Endothelial cell of umbilical vein (primary cell): ENCODE data around the gene CHTOP. TPM values are rescaled to one million over a fixed set of nuclear protein-coding genes. Genes with fewer than 3 reads are reported as not detected.

Experiments used
- BruUV-seq: library from RNA; stranded (reverse); fragments of 400-500 nt; replicated peaks from 2 replicates; lab custom pipeline; 2021; lab: Mats Ljungman, UMichigan
- CTCF ChIA-PET: fragments of 300-600, 350-600 bp; sonication (Branson Sonifier 250); formaldehyde crosslinking; loops from one replicate; lab custom pipeline; 2021; ENCODE audit warnings: antibody characterized with exemption, inconsistent platforms; lab: Charles Lee
- POLR2A ChIA-PET: fragments of 300-600, 350-600 bp; sonication (Branson Sonifier 250); formaldehyde crosslinking; loops from one replicate; lab custom pipeline; 2021; ENCODE audit warnings: antibody characterized with exemption, inconsistent platforms; lab: Charles Lee
- DNase-seq: peaks from one replicate; pipeline ENCODE4 v3.0.0-alpha.2; 2011; ENCODE audit warnings: low read depth, low spot score
- FAIRE-seq: peaks from 2 replicates; lab custom pipeline; 2011; peaks lifted over from hg19 to GRCh38; lab: Jason Lieb, UNC
- H2AFZ ChIP-seq: 2 replicates; pipeline ENCODE4 v1.6.0; 2012; ENCODE audit warnings: low read depth, low read length, control low read depth, inconsistent platforms
- H3K27ac ChIP-seq: 2 replicates; pipeline ENCODE4 v1.5.1; 2011; ENCODE audit warnings: low read depth, mild to moderate bottlenecking, control low read depth, low read length, moderate library complexity; ENCODE audit not compliant: insufficient read depth
- H3K27me3 ChIP-seq, 2 experiments: 2 replicates each; pipeline versions ENCODE4 v1.6.0 to v1.6.1; 2011; ENCODE audit warnings: low read length in 2 of 2, mixed read lengths in 1 of 2; ENCODE audit not compliant: control insufficient read depth in 2 of 2, insufficient read depth in 2 of 2
- H3K36me3 ChIP-seq, 2 experiments: 2 replicates in 1 of 2; 3 replicates in 1 of 2; pipeline ENCODE4 v1.5.1; 2011; ENCODE audit warnings: low read length in 2 of 2, mild to moderate bottlenecking in 1 of 2, moderate library complexity in 1 of 2; ENCODE audit not compliant: control insufficient read depth in 2 of 2, insufficient read depth in 2 of 2; ENCODE audit errors: extremely low read depth in 1 of 2
- H3K4me1 ChIP-seq: 3 replicates; pipeline ENCODE4 v1.5.1; 2011; ENCODE audit warnings: mild to moderate bottlenecking, low read length; ENCODE audit not compliant: control insufficient read depth, insufficient read depth; ENCODE audit errors: extremely low read depth
- H3K4me2 ChIP-seq: 2 replicates; pipeline ENCODE4 v1.6.1; 2011; ENCODE audit warnings: low read length, control low read depth, mixed read lengths; ENCODE audit not compliant: insufficient read depth
- H3K4me3 ChIP-seq, 3 experiments: fragments of 200-600 bp in 1 of 3; sonication (generic), shearing (Covaris generic) in 1 of 3; replicated peaks in 1 of 3; 2 replicates each; pipeline ENCODE4 v1.5.1; 2011 to 2016; ENCODE audit warnings: control low read depth in 3 of 3, low read length in 3 of 3, mild to moderate bottlenecking in 2 of 3, inconsistent platforms in 1 of 3, low read depth in 1 of 3, moderate library complexity in 1 of 3; ENCODE audit not compliant: insufficient read depth in 1 of 3
- H3K79me2 ChIP-seq: 2 replicates; pipeline ENCODE4 v1.6.0; 2012; ENCODE audit warnings: low read length, inconsistent platforms; ENCODE audit not compliant: control insufficient read depth, insufficient read depth
- H3K9ac ChIP-seq: replicated peaks from 2 replicates; pipeline ENCODE3; 2011; ENCODE audit warnings: low read length, control low read depth; ENCODE audit not compliant: insufficient read depth; ENCODE audit errors: extremely low read depth
- H3K9me1 ChIP-seq: replicated peaks from 3 replicates; pipeline ENCODE4 v1.6.0; 2011; ENCODE audit warnings: mild to moderate bottlenecking, low read length; ENCODE audit not compliant: control insufficient read depth, insufficient read depth; ENCODE audit errors: extremely low read depth
- H3K9me3 ChIP-seq: replicated peaks from 2 replicates; pipeline ENCODE4 v1.5.1; 2012; ENCODE audit warnings: low read length, inconsistent platforms; ENCODE audit not compliant: control insufficient read depth, insufficient read depth
- H4K20me1 ChIP-seq: replicated peaks from 2 replicates; pipeline ENCODE3; 2011; ENCODE audit warnings: mild to moderate bottlenecking, low read length; ENCODE audit not compliant: control insufficient read depth, insufficient read depth; ENCODE audit errors: extremely low read depth
- CTCF ChIP-seq, 2 donors: IDR thresholded peaks; 1 replicate in 1 of 2; 2 replicates in 1 of 2; pipeline ENCODE4 v1.5.1; 2011; ENCODE audit warnings: low read length in 2 of 2, mild to moderate bottlenecking in 2 of 2, moderate library complexity in 2 of 2, control low read depth in 1 of 2, inconsistent platforms in 1 of 2, low read depth in 1 of 2; ENCODE audit not compliant: insufficient read depth in 1 of 2; ENCODE audit errors: extremely low read depth in 1 of 2
- EZH2 ChIP-seq: IDR thresholded peaks from 2 replicates; pipeline ENCODE4 v1.6.1; 2012; ENCODE audit warnings: borderline replicate concordance, low read depth, mild to moderate bottlenecking, moderate library complexity, low read length, inconsistent platforms; ENCODE audit not compliant: severe bottlenecking
- FOS ChIP-seq: IDR thresholded peaks from 2 replicates; pipeline ENCODE4 v1.6.1; 2011; ENCODE audit warnings: mild to moderate bottlenecking, low read length, moderate library complexity, borderline replicate concordance; ENCODE audit not compliant: insufficient read depth
- GATA2 ChIP-seq: IDR thresholded peaks from 2 replicates; pipeline ENCODE4 v1.7.0; 2011; ENCODE audit warnings: low read depth, mild to moderate bottlenecking, moderate library complexity, mixed read lengths, low read length; ENCODE audit not compliant: insufficient read length, insufficient read depth
- JUN ChIP-seq: IDR thresholded peaks from 2 replicates; pipeline ENCODE4 v1.6.1; 2011; ENCODE audit warnings: borderline replicate concordance, low read depth; ENCODE audit not compliant: insufficient read length, insufficient read depth
- MAX ChIP-seq: IDR thresholded peaks from 2 replicates; pipeline ENCODE4 v1.6.1; 2011; ENCODE audit not compliant: insufficient read depth, insufficient read length
- MYC ChIP-seq: IDR thresholded peaks from one replicate; pipeline ENCODE4 v1.6.1; 2011; ENCODE audit warnings: mild to moderate bottlenecking, low read depth, low read length
- POLR2A ChIP-seq: IDR thresholded peaks from 2 replicates; pipeline ENCODE4 v1.6.1; 2012; ENCODE audit warnings: low read depth, mild to moderate bottlenecking, control low read depth, low read length
- POLR2AphosphoS5 ChIP-seq: IDR thresholded peaks from 2 replicates; pipeline ENCODE4 v1.6.1; 2012; ENCODE audit warnings: low read depth, mild to moderate bottlenecking, control low read depth, low read length, moderate library complexity; ENCODE audit not compliant: insufficient read depth
- dilution Hi-C: fragments of 300-500 bp; cut with MboI; formaldehyde crosslinking; loops from one replicate; pipeline ENCODE4 v1.15.0; 2019; ENCODE audit warnings: low sequenced_read_pairs; ENCODE audit not compliant: extremely low pct_ligation_motif_present
- intact Hi-C: fragments of 100-400 bp; cut with micrococcal nuclease; formaldehyde crosslinking; loops from one replicate; pipeline ENCODE4 v1.10.0; 2022
- polyA plus RNA-seq, 4 experiments: library from polyadenylated mRNA; depleted of rRNA in 3 of 4; stranded (reverse) in 3 of 4; unstranded in 1 of 4; fragments of >200 nt; gene quantifications; 2 replicates each; pipeline versions ENCODE4 v1.2.1 to v1.2.3, GENCODE V29; 2011 to 2012; ENCODE audit warnings: missing spikeins in 1 of 4
- total RNA-seq: library from RNA; stranded (reverse); gene quantifications from 2 replicates; pipeline ENCODE4 v1.2.3, GENCODE V29; 2021

CHTOP gene
- total and polyA plus RNA-seq, 2 donors (not counting 3 experiments of a cell fraction or from before 2014, with no cell fraction given), result 62.0 to 74.4 TPM

DNA sequence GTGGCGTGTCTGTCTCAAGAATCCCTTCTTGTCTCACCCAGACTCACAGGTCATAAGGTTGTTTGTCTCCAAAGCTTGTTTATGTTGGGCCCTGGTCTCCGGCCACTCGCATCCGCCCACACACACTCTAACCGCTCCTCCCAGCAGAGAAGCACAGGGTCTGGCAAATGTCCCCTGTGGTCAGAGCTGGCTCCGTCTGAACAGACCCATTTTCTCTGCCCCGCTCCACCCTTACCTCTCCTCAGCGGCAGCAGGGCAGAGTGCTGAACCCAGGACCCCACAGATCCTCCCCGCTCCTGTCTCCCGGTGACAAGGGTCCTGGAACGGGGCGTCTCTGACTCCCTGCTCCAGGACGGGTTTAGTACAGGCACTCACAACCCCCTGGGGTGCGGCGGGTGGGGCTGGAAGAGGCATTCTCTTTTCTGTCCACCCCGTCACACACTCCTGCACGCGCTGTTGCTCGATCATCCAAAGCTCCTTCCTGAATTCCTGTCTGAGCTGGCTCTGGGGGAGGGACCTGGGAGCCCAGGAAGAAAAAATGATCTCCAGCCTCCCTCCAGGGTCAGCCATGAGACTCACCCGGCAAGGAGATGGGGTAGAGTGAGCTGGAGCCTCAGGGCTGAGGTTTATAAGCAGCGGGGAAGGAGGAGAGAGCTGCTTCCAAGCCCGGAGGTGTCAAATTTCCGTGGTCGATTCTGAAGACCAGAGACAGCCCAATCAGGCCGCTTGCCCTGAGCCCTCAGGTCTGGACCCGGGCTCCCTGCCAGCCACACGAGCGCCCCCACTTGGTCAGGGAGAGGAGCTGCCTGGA, 6.8 kb upstream of the CHTOP start, which contains the start of gene S100A13:
TSS of gene S100A13 (minus strand) at position 602 of the 811 bp plus-strand sequence. CDS start 1,033 bp downstream, outside the sequence.
- intact Hi-C loops (loop anchor here (1.0 kb wide), 5 partner anchors 18 to 116 kb away; no protein-coding TSS in a partner anchor), dilution Hi-C loops (no loop called here)
- peak; percentile 90 for DNase-seq
- H2AFZ ChIP-seq, result peak within 1 kb of the TSS; percentile 55
- no peaks in the 10 kb centered on the region for H4K20me1 ChIP-seq
- H3K4me1 ChIP-seq, result peaks cover 14% of the 10 kb centered on the region
- ChIA-PET CTCF (interaction anchor here (0.7 to 7.8 kb wide), 38 partner anchors 9 to 146 kb away, joined by 3 to 145 read pairs (median 5); partner anchors contain the start of genes S100A14, S100A16, S100A6 and SNAPIN), POLR2A (interaction anchor here (0.6 to 3.6 kb wide), 21 partner anchors 10 to 163 kb away, joined by 3 to 43 read pairs (median 5); partner anchors contain the start of genes ILF2, S100A14 and S100A16)
- no peaks in the 10 kb centered on the region for H3K27me3 ChIP-seq
- H3K4me2 ChIP-seq, result peak within 1 kb of the TSS; percentile 93
- peaks cover 28% of the 10 kb centered on the region for H3K79me2 ChIP-seq
- H3K9ac ChIP-seq, result peak within 1 kb of the TSS; percentile 86
- TSS peak; percentile 56 for BruUV-seq
- H3K9me3 ChIP-seq, result no peaks in the 10 kb centered on the region
- no peaks in the 10 kb centered on the region for H3K36me3 ChIP-seq
- no peaks in the 10 kb centered on the region for H3K9me1 ChIP-seq
- peak within 1 kb of the TSS; percentile 81 for H3K27ac ChIP-seq
- peak within 1 kb of the TSS; percentile 57 to 74 (median 62) for H3K4me3 ChIP-seq
- FAIRE-seq, result peak; percentile 92
- TF ChIP-seq POLR2A (peak; percentile 98), FOS (no peak), POLR2AphosphoS5 (peak; percentile 91), MAX (peak; percentile 14), JUN (no peak), EZH2 (no peak), GATA2 (no peak), CTCF (IDR thresholded peaks at IDR 0.05; ENCODE audit: extremely low read depth in 1 of 2, insufficient read depth in 1 of 2, low read depth in 1 of 2, low read length in 2 of 2) (peak; percentile 93), MYC (no peak)
